Muscle of back (tissue), 11 donors: ENCODE data around the gene ARHGEF7. TPM values are rescaled to one million over a fixed set of nuclear protein-coding genes. Genes with fewer than 3 reads are reported as not detected.
A peak's percentile ranks its signal among the peaks of the same experiment; 100 is the strongest.

Experiments
- DNase-seq, 3 donors: peaks; one replicate each; pipeline versions ENCODE4 v3.0.0 to v3.0.0-alpha.2; 2013
- polyA plus RNA-seq, 10 donors: library from polyadenylated mRNA; unstranded; fragments of 120-200 nt; gene quantifications; one replicate each; pipeline ENCODE4 v1.2.1, GENCODE V29; 2013; ENCODE audit not compliant: insufficient read length in 10 of 10

ARHGEF7 gene
- polyA plus RNA-seq, 10 donors = 54.3 to 90.5 (median 73.8) TPM

GRCh38 chr13:111339366-111340143 lies 224.4 kb downstream of the ARHGEF7 start:
- DNase-seq = no peak

GRCh38 chr13:111341886-111342285 lies 226.8 kb downstream of the ARHGEF7 start:
- DNase-seq = no peak

GRCh38 chr13:111342721-111343120 lies 227.6 kb downstream of the ARHGEF7 start:
- no peak for DNase-seq

GRCh38 chr13:111343186-111343805 lies 228.2 kb downstream of the ARHGEF7 start:
- DNase-seq = no peak

- DNase-seq = peak; percentile 22 to 50 (median 31)
Measured at GRCh38 chr13:111344471-111345191, 229.5 kb downstream of the ARHGEF7 start.

GRCh38 chr13:111345682-111346081 lies 230.6 kb downstream of the ARHGEF7 start:
- DNase-seq = no peak

GRCh38 chr13:111346101-111346680 lies 231.1 kb downstream of the ARHGEF7 start:
- DNase-seq = no peak

- no peak for DNase-seq
Measured at GRCh38 chr13:111347438-111347837, 232.3 kb downstream of the ARHGEF7 start.

GRCh38 chr13:111353508-111353907 lies 238.4 kb downstream of the ARHGEF7 start:
- DNase-seq = no peak

- DNase-seq = no peak
Measured at GRCh38 chr13:111354789-111355188, 239.7 kb downstream of the ARHGEF7 start.

Other genes starting within 250 kb of the ARHGEF7 start
- 100 to 1,000 TPM; 122 to 338 (median 164) TPM for gene ANKRD10, start 200.2 kb upstream of the ARHGEF7 start, polyA plus RNA-seq
- gene TEX29, start 205.3 kb downstream of the ARHGEF7 start, polyA plus RNA-seq = under 1 TPM in 7 of 10 donors, not detected in 3; 0.27 to 0.58 (median 0.34) TPM